Measurements from ENCODE around the gene CHIT1. TPM values are rescaled to one million over a fixed set of nuclear protein-coding genes. Genes with fewer than 3 reads are reported as not detected.

The CHIT1 gene
- total and polyA plus RNA-seq, 2 of the 13 experiments (the other 11 are each of a cell fraction or from before 2014, with no cell fraction given): not detected

GRCh38 chr1:203219171-203219570 lies 10.3 kb downstream of the CHIT1 start:
- in situ Hi-C loops (cut with HindIII; ENCODE audit: extremely low pct_ligation_motif_present, low pct_unique_long_range_greater_than_20kb): loop anchor here (5.0 kb wide), 3 partner anchors 52 to 182 kb away; no protein-coding TSS in a partner anchor
- no peak for ATAC-seq
- TF ChIP-seq POLR2AphosphoS2 (IDR thresholded peaks at IDR 0.05; ENCODE audit: low read depth, low read length): no peak
- TF ChIP-seq, protein P1, sequence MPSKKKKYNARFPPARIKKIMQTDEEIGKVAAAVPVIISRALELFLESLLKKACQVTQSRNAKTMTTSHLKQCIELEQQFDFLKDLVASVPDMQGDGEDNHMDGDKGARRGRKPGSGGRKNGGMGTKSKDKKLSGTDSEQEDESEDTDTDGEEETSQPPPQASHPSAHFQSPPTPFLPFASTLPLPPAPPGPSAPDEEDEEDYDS (CRISPR knock-in tag; IDR thresholded peaks at IDR 0.05): no peak
- TF ChIP-seq ZFY (CRISPR knock-in tag; IDR thresholded peaks at IDR 0.05): no peak
- TF ChIP-seq NKX3-1 (CRISPR knock-in tag; IDR thresholded peaks at IDR 0.05): no peak
- no peak for TF ChIP-seq MIER2 (CRISPR knock-in tag; IDR thresholded peaks at IDR 0.05)
- no peak for TF ChIP-seq ETV6 (CRISPR knock-in tag; conservative IDR thresholded peaks at IDR 0.05)
- no peak for TF ChIP-seq MAFK (conservative IDR thresholded peaks at IDR 0.05 in 1 of 2, IDR thresholded peaks at IDR 0.05 in 1 of 2; ENCODE audit: low read length in 2 of 2)
- TF ChIP-seq ZNF44 (CRISPR knock-in tag; IDR thresholded peaks at IDR 0.05): no peak
- TF ChIP-seq RFX1 (IDR thresholded peaks at IDR 0.05): no peak
- TF ChIP-seq FUBP1 (CRISPR knock-in tag; IDR thresholded peaks at IDR 0.05; ENCODE audit: borderline replicate concordance): no peak
- TF ChIP-seq BCLAF1 (IDR thresholded peaks at IDR 0.05): no peak
- TF ChIP-seq ZNF776 (CRISPR knock-in tag; IDR thresholded peaks at IDR 0.05): no peak
- no peak for TF ChIP-seq ZZZ3 (CRISPR knock-in tag; IDR thresholded peaks at IDR 0.05; ENCODE audit: borderline replicate concordance)

More at GRCh38 chr1:203219171-203219570, 10.3 kb downstream of the CHIT1 start:
- FAIRE-seq (no peak), DNase-seq (ENCODE audit: low spot score) (no peak)
- Histone ChIP-seq H3K27me3 (ENCODE audit: control insufficient read depth in 1 of 2, insufficient read depth in 2 of 2, low read length in 2 of 2) (peaks cover 0 to 36% of the 10 kb centered on the region in 2 experiments; a peak in 4 of 5 replicates), H3K4me3 (replicated peaks in 1 of 3; ENCODE audit: insufficient read depth in 1 of 3, low read depth in 2 of 3, low read length in 3 of 3) (no peak overlapping the region), H3K4me1 (ENCODE audit: insufficient read depth, low read length) (no peaks in the 10 kb centered on the region), H3K9me3 (ENCODE audit: low read length) (no peaks in the 10 kb centered on the region), H4K20me1 (ENCODE audit: insufficient read depth, low read length) (no peaks in the 10 kb centered on the region), H3K36me3 (replicated peaks in 1 of 2; ENCODE audit: control insufficient read depth in 1 of 2, insufficient read depth in 2 of 2, low read length in 2 of 2) (no peaks in the 10 kb centered on the region), H3K4me2 (ENCODE audit: low read depth, low read length) (no peak overlapping the region), H2AFZ (ENCODE audit: low read length) (no peak overlapping the region), H3K9ac (ENCODE audit: insufficient read depth, low read depth, low read length) (no peak overlapping the region), H3K27ac (ENCODE audit: extremely low read length, insufficient read depth, low read length) (no peak overlapping the region), H3K79me2 (ENCODE audit: insufficient read depth, low read length) (no peaks in the 10 kb centered on the region)
- ChIA-PET CTCF (ENCODE audit: low intra/inter-chr PET ratio, low total read pairs) (no interaction called here), POLR2A (no interaction called here)
- BruUV-seq (replicated peaks): no TSS peak
- no CpG with 5 or more reads among the region's 1 CpG for WGBS (ENCODE audit: low lambda C conversion rate)
- intact Hi-C loops (cut with micrococcal nuclease; ENCODE audit: unreplicated experiment): loop anchor here (5.0 kb wide), 1 partner anchor 182 kb away; no protein-coding TSS in a partner anchor

Data from HepG2 (cell line).